ENCODE measurements around the gene CIAO1. TPM values are rescaled to one million over a fixed set of nuclear protein-coding genes. Genes with fewer than 3 reads are reported as not detected.

CIAO1 gene
- total RNA-seq, 2 donors from 2014 or later: 77.0 to 79.7 TPM

GRCh38 chr2:96240341-96241038, 25.5 kb upstream of the CIAO1 start:
- H3K4me3 ChIP-seq: no peak overlapping the region
- peaks cover 0 to 7% of the 10 kb centered on the region in 2 donors for H3K4me1 ChIP-seq
- no peak for DNase-seq (ENCODE audit: low spot score)
- H3K27ac ChIP-seq: no peak overlapping the region
- H3K27me3 ChIP-seq: no peaks in the 10 kb centered on the region
- no peak for TF ChIP-seq CTCF (IDR thresholded peaks at IDR 0.05)
- no peaks in the 10 kb centered on the region for H3K36me3 ChIP-seq
- no peaks in the 10 kb centered on the region for H3K9me3 ChIP-seq

GRCh38 chr2:96241227-96241626, 24.8 kb upstream of the CIAO1 start:
- no peak for TF ChIP-seq CTCF (IDR thresholded peaks at IDR 0.05)
- Histone ChIP-seq H3K4me1 (peaks cover 0 to 7% of the 10 kb centered on the region in 2 donors), H3K9me3 (no peaks in the 10 kb centered on the region), H3K27me3 (no peaks in the 10 kb centered on the region), H3K36me3 (no peaks in the 10 kb centered on the region), H3K27ac (no peak overlapping the region), H3K4me3 (no peak overlapping the region)
- DNase-seq (ENCODE audit: low spot score): no peak

- no peaks in the 10 kb centered on the region for H3K9me3 ChIP-seq
- no peaks in the 10 kb centered on the region for H3K27me3 ChIP-seq
- no peak for TF ChIP-seq CTCF (IDR thresholded peaks at IDR 0.05)
- DNase-seq (ENCODE audit: low spot score): no peak
- H3K4me3 ChIP-seq: no peak overlapping the region
- H3K27ac ChIP-seq: peak overlapping the region; percentile 42 to 51
- peaks cover 0 to 11% of the 10 kb centered on the region in 2 donors for H3K4me1 ChIP-seq
- no peaks in the 10 kb centered on the region for H3K36me3 ChIP-seq
These were observed 24.0 kb upstream of the CIAO1 start for GRCh38 chr2:96241900-96242611.

- no peak for TF ChIP-seq CTCF (IDR thresholded peaks at IDR 0.05)
- Histone ChIP-seq H3K4me3 (no peak overlapping the region), H3K9me3 (no peaks in the 10 kb centered on the region), H3K27me3 (no peaks in the 10 kb centered on the region), H3K4me1 (peaks cover 0 to 11% of the 10 kb centered on the region in 2 donors), H3K36me3 (no peaks in the 10 kb centered on the region), H3K27ac (no peak overlapping the region)
- DNase-seq (ENCODE audit: low spot score): no peak
These were observed 22.2 kb upstream of the CIAO1 start for GRCh38 chr2:96243843-96244242.

GRCh38 chr2:96245609-96246390, 20.2 kb upstream of the CIAO1 start:
- Histone ChIP-seq H3K9me3 (no peaks in the 10 kb centered on the region), H3K36me3 (no peaks in the 10 kb centered on the region), H3K27ac (peak overlapping the region in 1 of 2 donors; percentile 1), H3K4me3 (no peak overlapping the region), H3K27me3 (no peaks in the 10 kb centered on the region), H3K4me1 (peaks cover 0 to 23% of the 10 kb centered on the region in 2 donors)
- DNase-seq (ENCODE audit: low spot score): no peak
- no peak for TF ChIP-seq CTCF (IDR thresholded peaks at IDR 0.05)
